ENCODE measurements around the gene GALNT15. TPM values are rescaled to one million over a fixed set of nuclear protein-coding genes. Genes with fewer than 3 reads are reported as not detected.

Gene GALNT15
- polyA plus RNA-seq, 1 donor (not counting 4 experiments of a cell fraction or from before 2014, with no cell fraction given), result not detected

GRCh38 chr3:16148783-16149182, 25.7 kb upstream of the GALNT15 start:
- H3K9me3 ChIP-seq (ENCODE audit: control insufficient read depth, low read depth, low read length), result no peaks in the 10 kb centered on the region
- no peaks in the 10 kb centered on the region for H3K36me3 ChIP-seq (ENCODE audit: control insufficient read depth in 2 of 2, extremely low read depth in 1 of 2, insufficient read depth in 2 of 2, low read length in 2 of 2)
- no peak overlapping the region for H2AFZ ChIP-seq (ENCODE audit: control insufficient read depth, low read length)
- FAIRE-seq (no peak), DNase-seq (ENCODE audit: low read depth, low spot score) (no peak)
- no peak overlapping the region for H3K4me2 ChIP-seq (ENCODE audit: control insufficient read depth, extremely low read depth, insufficient read depth, low read depth, low read length)
- H3K79me2 ChIP-seq (ENCODE audit: control insufficient read depth, insufficient read depth, low read length), result no peaks in the 10 kb centered on the region
- dilution Hi-C loops (cut with MboI; ENCODE audit: extremely low pct_ligation_motif_present, low sequenced_read_pairs), result no loop called here
- H3K4me1 ChIP-seq (ENCODE audit: control insufficient read depth, extremely low read depth, insufficient read depth, low read length), result peaks cover 8% of the 10 kb centered on the region
- H4K20me1 ChIP-seq (ENCODE audit: control insufficient read depth, extremely low read depth, insufficient read depth, low read length), result no peaks in the 10 kb centered on the region
- no peak overlapping the region for H3K4me3 ChIP-seq (ENCODE audit: control insufficient read depth in 2 of 3, extremely low read depth in 1 of 3, insufficient read depth in 2 of 3, low read depth in 1 of 3, low read length in 3 of 3)
- H3K9me1 ChIP-seq (ENCODE audit: control insufficient read depth, extremely low read depth, insufficient read depth, low read length), result no peaks in the 10 kb centered on the region
- H3K27me3 ChIP-seq (ENCODE audit: control insufficient read depth, extremely low read depth, insufficient read depth, low read length), result no peaks in the 10 kb centered on the region
- H3K27ac ChIP-seq (ENCODE audit: control insufficient read depth, insufficient read depth, low read length), result no peak overlapping the region
- TF ChIP-seq, protein P1, sequence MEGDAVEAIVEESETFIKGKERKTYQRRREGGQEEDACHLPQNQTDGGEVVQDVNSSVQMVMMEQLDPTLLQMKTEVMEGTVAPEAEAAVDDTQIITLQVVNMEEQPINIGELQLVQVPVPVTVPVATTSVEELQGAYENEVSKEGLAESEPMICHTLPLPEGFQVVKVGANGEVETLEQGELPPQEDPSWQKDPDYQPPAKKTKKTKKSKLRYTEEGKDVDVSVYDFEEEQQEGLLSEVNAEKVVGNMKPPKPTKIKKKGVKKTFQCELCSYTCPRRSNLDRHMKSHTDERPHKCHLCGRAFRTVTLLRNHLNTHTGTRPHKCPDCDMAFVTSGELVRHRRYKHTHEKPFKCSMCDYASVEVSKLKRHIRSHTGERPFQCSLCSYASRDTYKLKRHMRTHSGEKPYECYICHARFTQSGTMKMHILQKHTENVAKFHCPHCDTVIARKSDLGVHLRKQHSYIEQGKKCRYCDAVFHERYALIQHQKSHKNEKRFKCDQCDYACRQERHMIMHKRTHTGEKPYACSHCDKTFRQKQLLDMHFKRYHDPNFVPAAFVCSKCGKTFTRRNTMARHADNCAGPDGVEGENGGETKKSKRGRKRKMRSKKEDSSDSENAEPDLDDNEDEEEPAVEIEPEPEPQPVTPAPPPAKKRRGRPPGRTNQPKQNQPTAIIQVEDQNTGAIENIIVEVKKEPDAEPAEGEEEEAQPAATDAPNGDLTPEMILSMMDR (optimal IDR thresholded peaks at IDR 0.05 in 1 of 3, IDR thresholded peaks at IDR 0.05 in 1 of 3, conservative IDR thresholded peaks at IDR 0.05 in 1 of 3; ENCODE audit: extremely low read depth in 1 of 3, insufficient read depth in 2 of 3, low read length in 3 of 3), result no peak
- no peak for TF ChIP-seq EZH2 (IDR thresholded peaks at IDR 0.05; ENCODE audit: low read length)
- H3K9ac ChIP-seq (ENCODE audit: control insufficient read depth, extremely low read depth, insufficient read depth, low read length), result no peak overlapping the region

- no peak for TF ChIP-seq EZH2 (IDR thresholded peaks at IDR 0.05; ENCODE audit: low read length)
- TF ChIP-seq, protein P1 (optimal IDR thresholded peaks at IDR 0.05 in 1 of 3, IDR thresholded peaks at IDR 0.05 in 1 of 3, conservative IDR thresholded peaks at IDR 0.05 in 1 of 3; ENCODE audit: extremely low read depth in 1 of 3, insufficient read depth in 2 of 3, low read length in 3 of 3), result no peak
- H2AFZ ChIP-seq (ENCODE audit: control insufficient read depth, low read length), result no peak overlapping the region
- H3K27ac ChIP-seq (ENCODE audit: control insufficient read depth, insufficient read depth, low read length), result no peak overlapping the region
- FAIRE-seq (no peak), DNase-seq (ENCODE audit: low read depth, low spot score) (no peak)
- peaks cover 8% of the 10 kb centered on the region for H3K4me1 ChIP-seq (ENCODE audit: control insufficient read depth, extremely low read depth, insufficient read depth, low read length)
- H3K27me3 ChIP-seq (ENCODE audit: control insufficient read depth, extremely low read depth, insufficient read depth, low read length), result no peaks in the 10 kb centered on the region
- H3K36me3 ChIP-seq (ENCODE audit: control insufficient read depth in 2 of 2, extremely low read depth in 1 of 2, insufficient read depth in 2 of 2, low read length in 2 of 2), result no peaks in the 10 kb centered on the region
- H3K79me2 ChIP-seq (ENCODE audit: control insufficient read depth, insufficient read depth, low read length), result no peaks in the 10 kb centered on the region
- H3K4me2 ChIP-seq (ENCODE audit: control insufficient read depth, extremely low read depth, insufficient read depth, low read depth, low read length), result no peak overlapping the region
- H3K4me3 ChIP-seq (ENCODE audit: control insufficient read depth in 2 of 3, extremely low read depth in 1 of 3, insufficient read depth in 2 of 3, low read depth in 1 of 3, low read length in 3 of 3), result no peak overlapping the region
- no peaks in the 10 kb centered on the region for H3K9me1 ChIP-seq (ENCODE audit: control insufficient read depth, extremely low read depth, insufficient read depth, low read length)
- dilution Hi-C loops (cut with MboI; ENCODE audit: extremely low pct_ligation_motif_present, low sequenced_read_pairs), result no loop called here
- H3K9ac ChIP-seq (ENCODE audit: control insufficient read depth, extremely low read depth, insufficient read depth, low read length), result no peak overlapping the region
- no peaks in the 10 kb centered on the region for H4K20me1 ChIP-seq (ENCODE audit: control insufficient read depth, extremely low read depth, insufficient read depth, low read length)
- H3K9me3 ChIP-seq (ENCODE audit: control insufficient read depth, low read depth, low read length), result no peaks in the 10 kb centered on the region
Measured at GRCh38 chr3:16150285-16150684, 24.2 kb upstream of the GALNT15 start.

Measured in keratinocyte (primary cell).